GM23338 (cell line): ENCODE measurements around the gene SPATA45. TPM values are rescaled to one million over a fixed set of nuclear protein-coding genes. Genes with fewer than 3 reads are reported as not detected.
A peak's percentile ranks its signal among the peaks of the same experiment; 100 is the strongest.

Source experiments
- ATAC-seq: fragments of 200-7000 bp; cut with Tn5 transposase; 3 replicates; pipeline ENCODE4 v1.9.1; 2020
- DNase-seq: peaks from one replicate; pipeline ENCODE4 v3.0.0-alpha.2; 2015; ENCODE audit warnings: low spot score
- H2AFZ ChIP-seq: fragments of 200-600 bp; sonication (generic); 2 replicates; pipeline ENCODE4 v1.8.0; 2016; ENCODE audit warnings: antibody characterized with exemption, mild to moderate bottlenecking, moderate library complexity
- H3F3A ChIP-seq: fragments of 200-600 bp; sonication (generic); replicated peaks from 2 replicates; pipeline ENCODE4 v1.8.0; 2017; ENCODE audit warnings: antibody characterized with exemption, mixed run types, low read depth
- H3K27ac ChIP-seq: fragments of 200-600 bp; sonication (generic); 2 replicates; pipeline ENCODE4 v1.6.1; 2016; ENCODE audit warnings: low read depth
- H3K27me3 ChIP-seq: fragments of 200-600 bp; sonication (generic); 2 replicates; pipeline ENCODE4 v1.8.0; 2016; ENCODE audit warnings: mild to moderate bottlenecking, mixed run types, moderate library complexity; ENCODE audit not compliant: insufficient read depth
- H3K36me3 ChIP-seq: fragments of 200-600 bp; sonication (generic); 2 replicates; pipeline ENCODE4 v1.8.0; 2016; ENCODE audit warnings: mild to moderate bottlenecking; ENCODE audit not compliant: insufficient read depth
- H3K4me1 ChIP-seq: fragments of 200-600 bp; sonication (generic); 2 replicates; pipeline ENCODE4 v1.8.0; 2016; ENCODE audit warnings: mild to moderate bottlenecking, moderate library complexity; ENCODE audit not compliant: insufficient read depth
- H3K4me2 ChIP-seq: fragments of 200-600 bp; sonication (generic); 2 replicates; pipeline ENCODE4 v1.7.1; 2017; ENCODE audit warnings: mixed run types
- H3K4me3 ChIP-seq: fragments of 200-600 bp; sonication (generic); 2 replicates; pipeline ENCODE4 v1.6.1; 2016; ENCODE audit warnings: mixed run types
- H3K79me2 ChIP-seq: fragments of 200-600 bp; sonication (generic); replicated peaks from 2 replicates; pipeline ENCODE4 v1.8.0; 2017; ENCODE audit warnings: mild to moderate bottlenecking; ENCODE audit not compliant: insufficient read depth
- H3K9me2 ChIP-seq: fragments of 200-600 bp; sonication (generic); 2 replicates; pipeline ENCODE4 v1.8.0; 2017; ENCODE audit not compliant: insufficient read depth
- H4K20me1 ChIP-seq: fragments of 200-600 bp; sonication (generic); replicated peaks from 2 replicates; pipeline ENCODE4 v1.8.0; 2017; ENCODE audit warnings: mild to moderate bottlenecking; ENCODE audit not compliant: insufficient read depth
- H3K27ac Mint-ChIP-seq: 2 replicates; pipeline ENCODE4 v1.8.0; 2020; ENCODE audit warnings: inconsistent platforms, mild to moderate bottlenecking, moderate library complexity, mixed read lengths
- H3K27me3 Mint-ChIP-seq: 3 replicates; pipeline ENCODE4 v1.8.0; 2022; ENCODE audit warnings: low read depth, mild to moderate bottlenecking, moderate library complexity, mixed read lengths, inconsistent platforms; ENCODE audit not compliant: insufficient read depth, poor library complexity
- H3K36me3 Mint-ChIP-seq: 3 replicates; pipeline ENCODE4 v1.8.0; 2021; ENCODE audit warnings: low read depth, mild to moderate bottlenecking, inconsistent platforms, moderate library complexity, mixed read lengths
- H3K4me1 Mint-ChIP-seq: 3 replicates; pipeline ENCODE4 v1.8.0; 2020; ENCODE audit warnings: mild to moderate bottlenecking, inconsistent platforms, mixed read lengths
- H3K4me3 Mint-ChIP-seq: 3 replicates; pipeline ENCODE4 v1.8.0; 2021; ENCODE audit warnings: moderate library complexity, mild to moderate bottlenecking, inconsistent platforms, mixed read lengths
- H3K9me3 Mint-ChIP-seq: 3 replicates; pipeline ENCODE4 v1.8.0; 2020; ENCODE audit warnings: moderate library complexity, mild to moderate bottlenecking, inconsistent platforms, mixed read lengths
- CREB1 ChIP-seq: fragments of 250-450 bp; sonication (Bioruptor Pico); IDR thresholded peaks from 2 replicates; pipeline ENCODE4 v1.5.0; 2020; ENCODE audit warnings: low read depth, mild to moderate bottlenecking, moderate library complexity
- EZH2 ChIP-seq: fragments of 200-600 bp; sonication (generic); IDR thresholded peaks from one replicate; pipeline ENCODE4 v1.8.0; 2017; ENCODE audit warnings: antibody characterized with exemption, mild to moderate bottlenecking, low read depth; ENCODE audit not compliant: unreplicated experiment
- EZH2phosphoT487 ChIP-seq: fragments of 200-600 bp; sonication (generic); IDR thresholded peaks from one replicate; pipeline ENCODE4 v1.8.1; 2018; ENCODE audit warnings: antibody characterized with exemption; ENCODE audit not compliant: unreplicated experiment
- JUNB ChIP-seq: IDR thresholded peaks from one replicate; pipeline ENCODE4 v1.6.1; 2016; ENCODE audit warnings: antibody characterized with exemption; ENCODE audit not compliant: unreplicated experiment
- NANOG ChIP-seq: IDR thresholded peaks from 2 replicates; pipeline ENCODE4 v1.6.1; 2016; ENCODE audit warnings: antibody characterized with exemption, borderline replicate concordance
- POLR2AphosphoS5 ChIP-seq: IDR thresholded peaks from 2 replicates; pipeline ENCODE4 v1.6.1; 2016; ENCODE audit warnings: antibody characterized with exemption, low read depth
- REST ChIP-seq: IDR thresholded peaks from one replicate; pipeline ENCODE4 v1.6.1; 2018; ENCODE audit warnings: antibody characterized with exemption; ENCODE audit not compliant: unreplicated experiment
- STAT1 ChIP-seq: IDR thresholded peaks from one replicate; pipeline ENCODE4 v1.6.1; 2016; ENCODE audit warnings: antibody characterized with exemption; ENCODE audit not compliant: unreplicated experiment
- ZNF114 ChIP-seq: fragments of 250-450 bp; sonication (Bioruptor Pico); IDR thresholded peaks from 2 replicates; pipeline ENCODE4 v1.5.0; 2020; ENCODE audit warnings: mild to moderate bottlenecking, moderate library complexity
- ZNF331 ChIP-seq: fragments of 250-450 bp; sonication (Bioruptor Pico); IDR thresholded peaks from 2 replicates; pipeline ENCODE4 v1.5.0; 2020; ENCODE audit warnings: low read depth, mild to moderate bottlenecking, moderate library complexity
- polyA plus RNA-seq: library from polyadenylated mRNA; unstranded; fragments of >200 nt; fragmentation: Nextera tagmentation; extraction: Ambion mirVana; gene quantifications from 2 replicates; pipeline ENCODE4 v1.2.1, GENCODE V29; 2016
- total RNA-seq: library from RNA; depleted of rRNA; stranded (reverse); fragments of >200 nt; shearing (Covaris generic); gene quantifications from 2 replicates; pipeline ENCODE4 v1.2.3, GENCODE V29; 2014
- TF ChIP-seq, protein P1 (sequence below), 2 experiments: fragments of 200-600 bp in 1 of 2; sonication (generic) in 1 of 2; conservative IDR thresholded peaks; 2 replicates each; pipeline versions ENCODE4 v1.5.1 to v1.6.1; 2016 to 2017; ENCODE audit warnings: antibody characterized with exemption in 2 of 2, low read depth in 2 of 2, mild to moderate bottlenecking in 2 of 2, moderate library complexity in 1 of 2
- TF ChIP-seq, protein P2 (sequence below): IDR thresholded peaks from 2 replicates; pipeline ENCODE4 v1.6.1; 2016; ENCODE audit warnings: antibody characterized with exemption
- TF ChIP-seq, protein P3 (sequence below): fragments of 250-450 bp; sonication (Bioruptor Pico); IDR thresholded peaks from 2 replicates; pipeline ENCODE4 v1.5.0; 2020; ENCODE audit warnings: mild to moderate bottlenecking, moderate library complexity

Gene SPATA45
- total and polyA plus RNA-seq, 2 experiments from 2014 or later = not detected

DNA sequence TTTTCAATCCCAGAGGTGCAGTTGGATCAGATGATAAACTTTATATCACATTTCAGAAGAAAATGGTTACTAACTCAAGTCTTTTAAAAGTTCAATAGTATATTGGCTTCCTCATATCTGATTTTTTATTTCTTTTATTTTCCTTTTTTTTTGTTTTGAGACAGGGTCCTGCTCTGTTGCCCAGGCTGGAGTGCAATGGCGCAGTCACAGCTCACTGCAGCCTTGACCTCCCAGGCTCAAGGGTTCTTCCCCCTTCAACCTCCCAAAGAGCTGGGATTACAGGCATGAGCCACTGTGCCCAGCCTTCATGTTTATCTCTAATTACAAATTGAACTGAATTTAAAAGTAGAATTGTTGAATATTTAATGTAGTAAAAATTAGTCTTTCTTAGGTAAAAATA is 24.5 kb upstream of the SPATA45 start:
- no peaks in the 10 kb centered on the region for H3K27me3 ChIP-seq
- no peak overlapping the region for H3K4me3 ChIP-seq
- TF ChIP-seq JUNB (no peak), NANOG (no peak), EZH2phosphoT487 (no peak), ZNF331 (CRISPR knock-in tag) (no peak), EZH2 (no peak), STAT1 (no peak), REST (no peak), POLR2AphosphoS5 (no peak), ZNF114 (no peak), CREB1 (no peak)
- TF ChIP-seq, protein P1, sequence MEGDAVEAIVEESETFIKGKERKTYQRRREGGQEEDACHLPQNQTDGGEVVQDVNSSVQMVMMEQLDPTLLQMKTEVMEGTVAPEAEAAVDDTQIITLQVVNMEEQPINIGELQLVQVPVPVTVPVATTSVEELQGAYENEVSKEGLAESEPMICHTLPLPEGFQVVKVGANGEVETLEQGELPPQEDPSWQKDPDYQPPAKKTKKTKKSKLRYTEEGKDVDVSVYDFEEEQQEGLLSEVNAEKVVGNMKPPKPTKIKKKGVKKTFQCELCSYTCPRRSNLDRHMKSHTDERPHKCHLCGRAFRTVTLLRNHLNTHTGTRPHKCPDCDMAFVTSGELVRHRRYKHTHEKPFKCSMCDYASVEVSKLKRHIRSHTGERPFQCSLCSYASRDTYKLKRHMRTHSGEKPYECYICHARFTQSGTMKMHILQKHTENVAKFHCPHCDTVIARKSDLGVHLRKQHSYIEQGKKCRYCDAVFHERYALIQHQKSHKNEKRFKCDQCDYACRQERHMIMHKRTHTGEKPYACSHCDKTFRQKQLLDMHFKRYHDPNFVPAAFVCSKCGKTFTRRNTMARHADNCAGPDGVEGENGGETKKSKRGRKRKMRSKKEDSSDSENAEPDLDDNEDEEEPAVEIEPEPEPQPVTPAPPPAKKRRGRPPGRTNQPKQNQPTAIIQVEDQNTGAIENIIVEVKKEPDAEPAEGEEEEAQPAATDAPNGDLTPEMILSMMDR (conservative IDR thresholded peaks at IDR 0.05; ENCODE audit: low read depth in 2 of 2) = no peak
- TF ChIP-seq, protein P2, sequence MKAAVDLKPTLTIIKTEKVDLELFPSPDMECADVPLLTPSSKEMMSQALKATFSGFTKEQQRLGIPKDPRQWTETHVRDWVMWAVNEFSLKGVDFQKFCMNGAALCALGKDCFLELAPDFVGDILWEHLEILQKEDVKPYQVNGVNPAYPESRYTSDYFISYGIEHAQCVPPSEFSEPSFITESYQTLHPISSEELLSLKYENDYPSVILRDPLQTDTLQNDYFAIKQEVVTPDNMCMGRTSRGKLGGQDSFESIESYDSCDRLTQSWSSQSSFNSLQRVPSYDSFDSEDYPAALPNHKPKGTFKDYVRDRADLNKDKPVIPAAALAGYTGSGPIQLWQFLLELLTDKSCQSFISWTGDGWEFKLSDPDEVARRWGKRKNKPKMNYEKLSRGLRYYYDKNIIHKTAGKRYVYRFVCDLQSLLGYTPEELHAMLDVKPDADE = no peak
- TF ChIP-seq, protein P3, sequence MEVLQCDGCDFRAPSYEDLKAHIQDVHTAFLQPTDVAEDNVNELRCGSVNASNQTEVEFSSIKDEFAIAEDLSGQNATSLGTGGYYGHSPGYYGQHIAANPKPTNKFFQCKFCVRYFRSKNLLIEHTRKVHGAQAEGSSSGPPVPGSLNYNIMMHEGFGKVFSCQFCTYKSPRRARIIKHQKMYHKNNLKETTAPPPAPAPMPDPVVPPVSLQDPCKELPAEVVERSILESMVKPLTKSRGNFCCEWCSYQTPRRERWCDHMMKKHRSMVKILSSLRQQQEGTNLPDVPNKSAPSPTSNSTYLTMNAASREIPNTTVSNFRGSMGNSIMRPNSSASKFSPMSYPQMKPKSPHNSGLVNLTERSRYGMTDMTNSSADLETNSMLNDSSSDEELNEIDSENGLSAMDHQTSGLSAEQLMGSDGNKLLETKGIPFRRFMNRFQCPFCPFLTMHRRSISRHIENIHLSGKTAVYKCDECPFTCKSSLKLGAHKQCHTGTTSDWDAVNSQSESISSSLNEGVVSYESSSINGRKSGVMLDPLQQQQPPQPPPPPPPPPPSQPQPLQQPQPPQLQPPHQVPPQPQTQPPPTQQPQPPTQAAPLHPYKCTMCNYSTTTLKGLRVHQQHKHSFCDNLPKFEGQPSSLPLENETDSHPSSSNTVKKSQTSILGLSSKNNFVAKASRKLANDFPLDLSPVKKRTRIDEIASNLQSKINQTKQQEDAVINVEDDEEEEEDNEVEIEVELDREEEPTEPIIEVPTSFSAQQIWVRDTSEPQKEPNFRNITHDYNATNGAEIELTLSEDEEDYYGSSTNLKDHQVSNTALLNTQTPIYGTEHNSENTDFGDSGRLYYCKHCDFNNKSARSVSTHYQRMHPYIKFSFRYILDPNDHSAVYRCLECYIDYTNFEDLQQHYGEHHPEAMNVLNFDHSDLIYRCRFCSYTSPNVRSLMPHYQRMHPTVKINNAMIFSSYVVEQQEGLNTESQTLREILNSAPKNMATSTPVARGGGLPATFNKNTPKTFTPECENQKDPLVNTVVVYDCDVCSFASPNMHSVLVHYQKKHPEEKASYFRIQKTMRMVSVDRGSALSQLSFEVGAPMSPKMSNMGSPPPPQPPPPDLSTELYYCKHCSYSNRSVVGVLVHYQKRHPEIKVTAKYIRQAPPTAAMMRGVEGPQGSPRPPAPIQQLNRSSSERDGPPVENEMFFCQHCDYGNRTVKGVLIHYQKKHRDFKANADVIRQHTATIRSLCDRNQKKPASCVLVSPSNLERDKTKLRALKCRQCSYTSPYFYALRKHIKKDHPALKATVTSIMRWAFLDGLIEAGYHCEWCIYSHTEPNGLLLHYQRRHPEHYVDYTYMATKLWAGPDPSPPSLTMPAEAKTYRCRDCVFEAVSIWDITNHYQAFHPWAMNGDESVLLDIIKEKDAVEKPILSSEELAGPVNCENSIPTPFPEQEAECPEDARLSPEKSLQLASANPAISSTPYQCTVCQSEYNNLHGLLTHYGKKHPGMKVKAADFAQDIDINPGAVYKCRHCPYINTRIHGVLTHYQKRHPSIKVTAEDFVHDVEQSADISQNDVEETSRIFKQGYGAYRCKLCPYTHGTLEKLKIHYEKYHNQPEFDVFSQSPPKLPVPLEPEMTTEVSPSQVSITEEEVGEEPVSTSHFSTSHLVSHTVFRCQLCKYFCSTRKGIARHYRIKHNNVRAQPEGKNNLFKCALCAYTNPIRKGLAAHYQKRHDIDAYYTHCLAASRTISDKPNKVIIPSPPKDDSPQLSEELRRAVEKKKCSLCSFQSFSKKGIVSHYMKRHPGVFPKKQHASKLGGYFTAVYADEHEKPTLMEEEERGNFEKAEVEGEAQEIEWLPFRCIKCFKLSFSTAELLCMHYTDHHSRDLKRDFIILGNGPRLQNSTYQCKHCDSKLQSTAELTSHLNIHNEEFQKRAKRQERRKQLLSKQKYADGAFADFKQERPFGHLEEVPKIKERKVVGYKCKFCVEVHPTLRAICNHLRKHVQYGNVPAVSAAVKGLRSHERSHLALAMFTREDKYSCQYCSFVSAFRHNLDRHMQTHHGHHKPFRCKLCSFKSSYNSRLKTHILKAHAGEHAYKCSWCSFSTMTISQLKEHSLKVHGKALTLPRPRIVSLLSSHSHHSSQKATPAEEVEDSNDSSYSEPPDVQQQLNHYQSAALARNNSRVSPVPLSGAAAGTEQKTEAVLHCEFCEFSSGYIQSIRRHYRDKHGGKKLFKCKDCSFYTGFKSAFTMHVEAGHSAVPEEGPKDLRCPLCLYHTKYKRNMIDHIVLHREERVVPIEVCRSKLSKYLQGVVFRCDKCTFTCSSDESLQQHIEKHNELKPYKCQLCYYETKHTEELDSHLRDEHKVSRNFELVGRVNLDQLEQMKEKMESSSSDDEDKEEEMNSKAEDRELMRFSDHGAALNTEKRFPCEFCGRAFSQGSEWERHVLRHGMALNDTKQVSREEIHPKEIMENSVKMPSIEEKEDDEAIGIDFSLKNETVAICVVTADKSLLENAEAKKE = no peak
- peaks cover 83% of the 10 kb centered on the region for H3K36me3 ChIP-seq
- Mint-ChIP-seq H3K4me3 (no peak overlapping the region), H3K9me3 (no peaks in the 10 kb centered on the region), H3K27ac (peak overlapping the region; percentile 27; the same call in 1 of the 2 replicates), H3K27me3 (no peaks in the 10 kb centered on the region), H3K4me1 (peaks cover 9% of the 10 kb centered on the region; the same call in 2 of the 3 replicates), H3K36me3 (peaks cover 93% of the 10 kb centered on the region)
- peaks cover 37% of the 10 kb centered on the region for H3F3A ChIP-seq
- H3K4me2 ChIP-seq = no peak overlapping the region
- H3K27ac ChIP-seq = peak overlapping the region; percentile 80
- no peaks in the 10 kb centered on the region for H3K9me2 ChIP-seq
- ATAC-seq (no peak), DNase-seq (no peak)
- peaks cover 6% of the 10 kb centered on the region; the same call in 1 of the 2 replicates for H3K4me1 ChIP-seq
- H2AFZ ChIP-seq = no peak overlapping the region
- H3K79me2 ChIP-seq = peaks cover 100% of the 10 kb centered on the region
- peaks cover 49% of the 10 kb centered on the region for H4K20me1 ChIP-seq
